T follicular helper cell (primary cell): ENCODE results near the gene FAM83B.
"Not testable (repeated sequence)": the region's sequence is repeated elsewhere in the genome, so short reads cannot be mapped to it uniquely, and the experiment has no call there.

Experiments
- DNase-seq: peaks from one replicate; pipeline ENCODE4 v3.0.0-alpha.2; 2020; ENCODE audit warnings: low read depth

FAM83B gene

DNA sequence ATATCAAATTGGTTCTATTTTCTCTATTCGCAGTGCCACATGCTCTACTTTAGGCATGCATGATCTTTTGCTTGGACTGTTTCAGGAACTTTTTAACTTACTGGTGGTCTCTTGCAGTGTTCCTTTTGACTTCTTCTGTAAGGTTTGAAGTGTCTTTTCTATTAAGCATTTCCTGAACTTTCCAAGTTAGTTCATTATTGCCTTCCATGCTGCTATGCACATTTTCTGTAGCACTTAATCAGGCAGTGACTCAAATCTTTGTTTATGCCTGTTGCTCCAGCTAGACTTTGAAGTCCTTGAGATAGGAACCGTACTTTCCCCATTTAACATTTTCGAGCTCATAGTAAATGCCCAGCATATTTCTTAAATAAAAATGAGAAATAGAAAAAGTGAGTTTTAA is 52.2 kb downstream of the FAM83B start:
- no peak for DNase-seq

DNA sequence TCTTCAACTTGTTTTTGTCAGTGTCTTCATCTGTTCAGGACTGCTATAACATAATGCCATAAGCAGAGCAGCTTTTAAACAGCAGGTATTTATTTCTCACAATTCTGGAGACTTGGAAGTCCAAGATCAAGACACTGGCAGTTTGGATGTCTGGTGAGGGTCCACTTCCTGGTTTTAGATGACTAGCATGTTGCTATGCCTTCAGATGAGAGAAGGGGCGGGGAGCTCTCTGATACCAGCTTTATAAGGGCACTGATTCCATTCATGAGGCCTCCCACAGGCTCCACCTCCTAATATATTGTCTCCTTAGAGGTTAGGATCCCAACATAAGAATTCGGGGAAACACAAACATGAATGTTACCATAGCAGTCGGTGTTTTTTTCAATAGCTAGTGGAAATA is 52.9 kb downstream of the FAM83B start:
- no peak for DNase-seq

DNA sequence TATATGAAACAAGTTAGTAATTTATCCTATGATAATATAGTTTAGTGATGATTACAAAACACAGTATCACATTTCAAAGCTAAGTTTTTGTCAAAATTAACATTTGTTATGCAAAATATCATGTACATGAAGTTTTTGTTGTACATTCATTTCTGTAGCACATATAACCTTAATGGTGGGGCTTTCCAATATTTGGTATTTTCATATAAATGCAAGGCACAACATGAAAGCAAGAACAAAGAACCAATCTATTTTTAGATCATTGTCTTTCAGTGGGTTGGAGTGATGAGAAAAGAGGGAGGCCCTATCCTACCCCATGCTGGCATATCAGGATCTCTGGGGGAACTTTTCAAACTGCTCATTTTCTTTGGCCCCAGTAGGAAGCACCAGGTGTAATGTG is 53.4 kb downstream of the FAM83B start:
- DNase-seq, result no peak

DNA sequence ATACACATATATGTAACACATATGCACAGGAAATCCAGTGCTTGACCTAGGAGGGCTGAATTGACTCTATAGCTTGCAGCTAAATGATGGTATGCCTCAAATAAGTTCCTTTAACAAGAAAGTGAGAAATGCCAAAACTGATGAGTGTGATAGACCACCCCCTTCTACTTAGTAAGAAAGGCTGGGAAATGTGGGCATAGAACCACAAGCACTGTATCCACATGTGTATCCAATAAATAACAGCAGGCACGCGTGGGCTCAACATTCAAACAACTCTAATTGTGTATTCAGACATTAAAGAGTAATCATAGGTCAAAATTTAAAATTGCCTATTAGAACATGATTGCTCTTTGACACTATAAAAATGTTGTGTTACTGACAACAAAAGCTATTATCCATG is 54.1 kb downstream of the FAM83B start:
- no peak for DNase-seq

DNA sequence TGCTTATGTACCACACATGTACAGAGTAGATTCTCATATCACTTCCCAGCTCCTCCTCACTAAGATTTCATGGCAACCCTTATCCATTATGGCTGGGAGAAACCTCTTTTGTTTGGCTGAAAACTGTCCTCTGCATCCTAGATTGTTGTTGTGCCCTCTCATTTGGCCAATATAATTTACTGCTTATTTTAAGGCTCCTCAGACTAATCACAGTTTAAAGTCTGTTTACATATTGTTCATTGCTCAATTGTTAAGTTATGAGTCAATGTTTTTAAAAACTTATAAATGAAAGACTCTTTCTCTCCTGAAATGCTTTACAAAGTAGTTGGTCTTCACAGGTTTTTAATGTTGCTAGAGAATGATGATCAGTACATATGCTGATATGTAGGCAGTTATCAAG is 57.3 kb downstream of the FAM83B start:
- DNase-seq, result no peak

DNA sequence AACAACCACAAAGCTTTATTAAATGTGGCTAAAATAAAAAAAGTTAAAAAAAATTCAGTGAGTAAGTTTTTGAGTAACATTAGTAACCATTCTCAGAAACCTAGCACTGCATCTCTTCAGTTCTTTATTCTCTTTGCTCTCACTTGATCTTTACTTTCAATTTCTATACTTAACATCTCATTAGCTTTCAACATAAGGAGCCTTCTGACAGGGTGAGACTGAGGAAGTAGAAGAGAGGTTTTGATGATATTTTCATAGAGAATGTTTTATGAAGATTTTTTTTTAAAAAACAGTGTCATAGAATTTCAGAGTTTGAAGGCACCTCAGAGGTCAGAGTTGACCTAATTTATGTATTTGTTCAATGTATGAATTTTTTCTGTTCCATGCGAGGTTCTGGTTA is 60.8 kb downstream of the FAM83B start:
- no peak for DNase-seq

DNA sequence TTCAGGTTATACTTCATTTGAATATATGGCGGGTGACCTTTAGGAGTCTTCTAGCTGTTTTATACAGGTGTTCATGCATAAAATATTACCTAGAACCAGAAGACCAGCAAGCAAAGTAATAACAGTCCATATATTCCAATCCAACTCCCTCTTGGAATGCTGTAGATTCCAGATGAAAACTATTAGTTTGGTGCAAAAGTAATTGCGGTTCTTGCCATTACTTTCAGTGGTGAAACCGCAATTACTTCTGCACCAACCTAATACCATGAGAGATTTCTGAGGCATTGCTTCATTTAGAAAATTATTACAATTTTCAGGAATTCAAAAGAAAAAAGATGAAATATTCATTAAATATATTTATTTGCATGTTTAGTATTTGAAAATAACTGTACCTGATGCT is 62.6 kb downstream of the FAM83B start:
- no peak for DNase-seq

DNA sequence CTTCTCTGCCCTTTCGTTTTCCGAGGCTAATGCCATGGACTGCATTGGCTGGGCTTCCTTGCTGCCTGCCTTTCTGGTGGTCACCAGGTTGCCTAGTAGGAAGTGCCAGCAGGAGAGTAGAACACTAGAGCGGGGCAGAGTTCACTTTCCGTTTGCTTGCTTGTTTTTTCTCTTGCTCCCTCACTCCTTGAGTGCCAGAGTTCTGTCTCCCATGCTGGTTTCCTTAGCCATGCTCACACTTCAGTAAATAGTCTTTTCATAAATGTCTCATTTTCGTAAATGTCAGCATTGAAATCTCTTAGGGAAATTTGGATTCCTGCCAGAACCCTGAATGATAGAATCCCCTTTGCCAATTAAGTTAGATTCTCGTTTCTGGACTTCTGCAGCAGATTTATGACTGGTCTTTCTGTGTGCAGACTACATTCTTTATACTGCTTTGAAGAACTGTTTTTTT is 63.9 kb downstream of the FAM83B start:
- no peak for DNase-seq

DNA sequence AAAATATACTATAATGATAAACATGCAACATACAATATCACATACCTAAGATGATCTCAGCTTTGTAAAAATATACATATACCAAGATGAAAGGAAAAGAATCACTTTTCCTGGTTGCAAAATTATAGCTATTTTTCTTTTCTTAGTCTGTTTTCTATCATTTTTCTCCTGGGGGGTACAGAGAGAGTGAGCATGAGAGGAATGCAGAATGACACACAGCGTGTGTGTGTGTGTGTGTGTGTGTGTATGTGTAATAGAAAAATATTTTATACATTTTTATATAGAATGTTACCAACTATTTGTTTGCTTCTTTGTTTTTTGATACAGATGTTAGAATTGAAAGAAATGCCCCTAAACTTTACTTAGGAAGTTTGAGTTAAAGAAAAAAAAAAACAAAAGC is 64.3 kb downstream of the FAM83B start:
- no peak for DNase-seq

DNA sequence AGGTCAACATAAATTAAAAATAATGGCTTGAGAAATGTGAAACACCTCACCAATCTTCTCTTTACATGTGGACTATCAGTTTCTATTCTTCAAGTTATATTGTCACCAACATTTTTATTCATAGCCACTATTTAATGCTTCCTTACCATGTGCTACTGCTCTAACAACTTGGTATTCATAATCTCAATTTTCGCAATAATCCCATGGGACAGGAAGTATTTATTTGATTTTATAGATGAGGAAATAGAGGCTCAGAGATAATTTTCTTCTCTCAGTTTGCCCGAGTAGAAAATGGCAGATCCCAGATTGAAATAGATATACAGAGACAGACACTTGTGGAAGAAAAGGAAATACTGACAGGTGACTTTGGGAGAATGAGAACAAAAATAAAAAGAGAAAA is 66.6 kb downstream of the FAM83B start:
- DNase-seq, result no peak

DNA sequence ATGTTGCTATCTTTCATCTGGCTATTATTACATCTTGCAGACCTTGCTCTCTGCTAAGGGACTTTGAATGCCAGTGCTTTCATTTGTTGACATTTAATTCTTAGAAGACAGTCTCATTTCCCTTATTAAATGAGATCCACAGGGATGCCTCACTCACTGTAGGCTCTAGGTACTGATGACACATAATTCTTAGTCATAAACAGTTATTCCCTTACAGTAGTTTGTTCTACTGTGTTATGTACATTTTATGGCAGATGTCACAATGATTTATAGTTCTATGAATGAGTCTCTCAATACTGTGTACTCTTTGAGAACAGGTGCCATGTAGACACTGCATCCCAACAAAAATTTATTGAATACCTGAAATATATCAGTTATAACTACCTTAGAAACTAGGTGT is 70.3 kb downstream of the FAM83B start:
- no peak for DNase-seq

DNA sequence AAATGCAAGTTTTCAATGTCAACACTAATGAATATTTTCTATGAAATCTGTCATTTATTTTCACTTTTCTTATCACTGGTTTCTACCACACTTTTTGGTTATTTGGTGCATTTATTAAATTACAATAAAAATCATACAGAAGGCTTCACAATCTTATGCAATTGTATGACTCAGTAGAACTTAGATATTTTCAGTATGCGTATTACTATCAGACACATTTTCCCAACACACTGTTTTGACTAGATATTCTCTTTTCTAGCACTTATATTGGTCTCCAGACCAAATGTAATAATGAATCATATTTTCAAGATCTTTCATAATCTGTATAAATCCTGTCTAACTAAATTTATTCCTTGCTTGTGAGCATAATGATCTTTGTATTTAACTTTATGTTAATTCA is 74.1 kb downstream of the FAM83B start:
- no peak for DNase-seq

DNA sequence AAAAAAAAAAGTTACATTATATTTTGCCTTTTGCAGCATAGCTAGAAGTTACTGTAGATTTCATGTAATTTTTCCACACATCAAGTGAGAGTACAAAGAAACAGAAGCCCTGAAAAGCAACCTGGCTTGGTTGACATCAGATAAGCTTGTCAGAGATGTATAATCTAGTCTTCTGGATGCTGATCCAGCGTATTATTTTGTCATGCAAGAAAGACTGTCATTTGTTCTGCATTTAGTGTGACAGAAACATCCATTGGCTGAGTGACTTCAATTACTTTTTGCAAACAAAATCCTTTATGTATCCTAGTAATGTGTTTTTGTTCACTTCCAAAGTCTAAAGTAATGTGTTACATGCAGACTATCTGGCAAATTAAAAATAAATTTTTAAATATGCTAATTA is 75.3 kb downstream of the FAM83B start:
- no peak for DNase-seq

DNA sequence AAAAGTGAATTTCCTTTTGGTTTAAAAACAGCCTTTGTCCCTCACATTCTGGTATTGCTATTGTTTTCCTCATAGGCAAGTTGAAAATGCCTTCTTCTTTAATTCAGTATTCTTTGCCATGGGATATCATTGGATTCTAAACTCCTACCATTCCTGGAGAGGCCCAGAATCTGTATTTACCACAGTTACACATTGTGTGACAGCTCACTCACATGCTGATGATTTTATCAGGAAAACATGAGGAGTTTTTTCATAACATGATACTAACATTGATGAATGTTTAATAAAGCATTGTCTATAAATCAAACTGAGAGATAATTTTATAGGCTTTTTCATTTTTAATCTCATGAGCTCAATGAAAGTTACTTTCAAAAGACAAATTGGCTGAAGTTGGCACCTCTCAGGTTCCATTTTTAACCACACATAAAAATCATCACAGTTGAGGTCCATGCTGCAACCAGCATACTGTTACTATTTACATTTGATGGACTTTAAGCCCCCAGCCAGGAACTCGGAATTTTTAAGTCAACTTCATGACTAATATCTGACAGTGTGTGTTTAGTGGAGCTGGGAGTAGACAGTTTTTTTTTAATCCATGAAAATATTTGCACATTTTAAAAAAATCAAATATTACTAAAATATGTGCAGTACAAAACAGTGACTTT is 82.8 kb downstream of the FAM83B start:
- no peak for DNase-seq

DNA sequence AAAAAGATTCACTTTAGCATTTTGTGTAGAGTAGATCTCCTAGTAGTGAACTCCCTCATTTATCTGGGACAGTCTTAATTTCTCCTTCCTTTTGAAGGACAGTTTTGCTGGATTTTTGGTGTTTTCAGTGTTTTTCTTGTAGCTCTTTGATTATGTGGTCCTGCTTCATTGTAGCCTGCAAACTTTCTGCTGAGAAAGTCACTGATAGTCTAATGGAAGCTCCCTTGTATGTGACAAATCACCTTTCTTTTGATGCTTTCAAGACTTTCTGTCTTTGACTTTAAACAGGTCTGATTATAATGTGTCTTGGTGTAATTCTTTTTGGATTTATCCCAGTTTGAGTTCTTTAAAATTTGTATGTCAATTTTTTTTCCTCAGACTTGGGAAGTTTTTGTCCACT is 86.1 kb downstream of the FAM83B start:
- no peak for DNase-seq

DNA sequence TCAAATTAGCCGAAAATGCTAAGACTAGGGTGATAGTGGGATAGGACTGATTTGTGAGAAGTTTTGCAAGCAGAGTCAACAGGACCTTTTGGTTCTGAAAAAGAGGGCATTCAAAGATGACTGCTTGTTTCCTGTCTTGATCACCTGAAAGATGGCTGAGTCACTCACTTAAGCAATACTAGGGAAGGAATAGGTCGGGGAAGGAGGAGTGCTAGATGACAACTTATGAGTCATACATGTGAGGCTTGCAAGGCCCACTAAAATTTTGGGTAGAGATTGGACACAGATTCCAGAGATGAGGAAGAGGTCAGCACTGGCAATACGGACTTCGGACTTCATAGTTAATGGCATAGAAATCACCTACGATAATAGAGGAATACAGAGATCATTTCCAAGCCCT is 89.2 kb downstream of the FAM83B start:
- DNase-seq, result no peak

DNA sequence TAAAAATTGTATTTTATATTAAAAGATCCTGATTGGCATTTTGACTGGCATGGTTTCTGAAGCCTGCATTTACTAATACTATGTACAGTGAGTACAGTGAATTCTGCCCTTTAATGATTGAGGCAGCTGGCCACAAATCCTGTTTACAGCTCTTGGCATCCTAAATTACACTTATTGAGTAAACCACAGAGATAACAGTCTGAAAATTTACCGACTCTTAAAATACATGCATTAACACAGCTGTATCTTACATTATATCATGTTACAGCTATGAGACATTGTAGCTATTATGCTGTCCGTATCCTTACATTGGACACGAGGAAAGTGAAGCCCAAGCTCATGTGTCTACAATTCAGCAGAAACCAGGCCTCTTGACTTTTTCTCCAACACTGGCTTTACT is 90.8 kb downstream of the FAM83B start:
- no peak for DNase-seq

DNA sequence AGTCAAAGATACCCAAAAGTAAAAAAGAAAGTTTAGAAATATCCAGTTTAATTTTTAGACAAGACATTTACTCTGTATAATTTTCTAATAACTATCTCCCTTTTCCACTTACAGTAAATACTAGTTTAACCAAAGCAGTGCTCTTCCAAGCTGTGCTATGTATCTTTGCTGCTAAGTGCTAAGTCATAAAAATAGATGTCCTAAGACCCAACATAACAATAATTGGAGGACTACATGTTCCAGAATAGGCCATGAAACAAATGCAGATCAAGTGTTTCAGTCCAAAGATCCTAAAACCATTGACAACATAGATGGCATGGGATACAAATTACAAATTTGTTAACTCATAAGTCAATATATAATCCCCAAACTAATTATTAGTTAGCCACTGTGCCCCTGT is 111.1 kb downstream of the FAM83B start:
- no peak for DNase-seq

DNA sequence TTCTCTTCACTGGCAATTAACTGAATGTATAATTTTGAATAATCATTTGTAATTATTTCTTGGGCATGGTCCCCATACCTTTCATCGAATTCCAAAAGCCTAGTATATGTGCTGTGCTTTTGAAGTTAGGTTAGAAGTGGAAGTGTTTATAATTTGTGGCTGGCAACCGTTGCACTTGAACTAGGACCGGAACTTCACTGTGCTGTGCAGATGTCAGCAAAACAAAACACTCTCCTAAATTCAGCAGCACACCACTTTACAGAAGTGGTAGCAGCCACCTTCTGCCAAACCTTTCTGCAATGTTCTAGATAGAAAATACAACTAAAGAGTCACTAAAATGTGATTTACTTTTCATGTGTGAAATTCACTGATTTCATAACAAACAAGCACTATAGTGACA is 111.9 kb downstream of the FAM83B start:
- DNase-seq, result no peak

DNA sequence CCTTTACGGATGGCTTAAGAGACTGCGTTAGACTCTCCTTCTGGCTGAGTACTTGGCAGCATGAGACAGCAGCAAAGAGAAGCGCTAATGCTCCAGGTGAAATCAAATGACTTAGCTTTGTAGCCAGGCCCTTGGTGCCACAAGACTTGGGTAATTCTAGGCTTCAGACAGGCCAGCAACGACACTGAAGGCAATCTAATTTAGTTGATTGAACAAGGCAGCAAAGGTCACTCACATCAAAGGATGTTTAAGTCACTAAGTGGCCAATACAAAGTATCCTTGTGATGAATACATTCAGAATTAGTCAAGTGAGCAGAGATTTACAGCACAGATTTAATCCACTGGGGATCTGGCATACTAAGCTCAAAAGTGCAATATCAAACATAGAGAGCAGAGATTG is 113.2 kb downstream of the FAM83B start:
- no peak for DNase-seq

DNA sequence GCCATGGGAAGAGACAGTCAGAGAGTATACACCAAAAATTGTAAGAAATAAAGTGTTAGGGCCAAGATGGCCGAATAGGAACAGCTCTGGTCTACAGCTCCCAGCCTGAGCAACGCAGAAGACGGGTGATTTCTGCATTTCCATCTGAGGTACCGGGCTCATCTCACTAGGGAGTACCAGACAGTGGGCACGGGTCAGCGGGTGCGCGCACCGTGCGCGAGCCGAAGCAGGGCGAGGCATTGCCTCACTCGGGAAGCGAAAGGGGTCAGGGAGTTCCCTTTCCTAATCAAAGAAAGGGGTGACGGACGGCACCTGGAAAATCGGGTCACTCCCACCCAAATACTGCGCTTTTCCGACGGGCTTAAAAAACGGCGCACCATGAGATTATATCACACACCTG is 114.8 kb downstream of the FAM83B start:
- not testable (repeated sequence) for DNase-seq

DNA sequence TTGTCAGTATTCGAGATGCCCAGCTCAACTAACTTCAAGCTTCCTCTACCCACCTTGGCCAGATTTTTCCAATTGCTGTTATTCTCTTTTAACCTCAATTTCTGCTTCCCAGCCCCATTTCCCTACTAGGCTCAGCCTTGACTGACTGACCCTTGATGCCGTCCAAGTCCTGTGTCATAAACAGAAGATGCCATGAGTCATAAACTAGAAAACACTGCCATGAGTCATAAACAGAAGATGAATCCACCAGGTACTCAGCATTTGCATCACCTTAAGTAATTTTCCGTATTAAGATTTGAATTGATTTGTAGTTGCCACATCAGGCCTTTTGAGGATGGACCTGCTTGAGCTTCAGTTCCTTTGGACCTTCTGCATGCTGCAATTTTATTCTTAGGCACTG is 123.8 kb downstream of the FAM83B start:
- DNase-seq, result no peak

DNA sequence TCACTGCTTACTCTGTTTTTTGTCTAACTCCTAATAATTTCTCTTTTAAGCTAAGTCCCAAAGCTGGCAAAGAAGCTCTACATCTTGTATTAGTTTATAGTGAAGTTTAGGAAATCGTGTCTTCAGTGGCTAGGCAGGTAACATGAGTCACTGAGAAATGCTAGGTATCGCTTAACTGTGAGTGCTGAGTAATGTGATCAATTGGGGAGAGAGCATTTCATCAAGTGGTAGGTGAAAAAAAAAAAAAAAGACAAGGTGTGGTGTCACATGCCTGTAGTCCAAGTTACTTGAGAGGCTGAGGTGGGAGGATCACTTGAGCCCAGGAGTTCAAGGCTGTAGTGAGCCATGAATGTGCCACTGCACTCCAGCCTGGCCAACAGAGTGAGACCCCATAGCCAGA is 125.3 kb downstream of the FAM83B start:
- no peak for DNase-seq

DNA sequence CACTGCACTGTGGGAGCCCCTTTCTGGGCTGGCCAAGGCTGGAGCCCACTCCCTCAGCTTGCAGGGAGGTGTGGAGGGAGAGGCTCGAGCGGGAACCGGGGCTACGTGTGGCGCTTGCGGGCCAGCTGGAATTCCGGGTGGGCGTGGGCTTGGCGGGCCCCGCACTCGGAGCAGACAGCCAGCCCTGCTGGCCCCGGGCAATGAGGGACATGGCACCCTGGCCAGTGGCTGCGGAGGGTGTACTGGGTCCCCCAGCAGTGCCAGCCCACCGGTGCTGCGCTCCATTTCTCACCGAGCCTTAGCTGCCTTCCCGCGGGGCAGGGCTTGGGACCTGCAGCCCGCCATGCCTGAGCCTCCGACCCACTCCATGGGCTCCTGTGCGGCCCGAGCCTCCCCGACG is 132.6 kb downstream of the FAM83B start:
- DNase-seq, result not testable (repeated sequence)
